NOMO-1 treated with dmso at 0.1 percent for 144 hours (cell line): Measurements from ENCODE around the gene TMEM25.
A peak's percentile ranks its signal among the peaks of the same experiment; 100 is the strongest.
"Not testable (repeated sequence)": the region's sequence is repeated elsewhere in the genome, so short reads cannot be mapped to it uniquely, and the experiment has no call there.

Experiments used
- DNase-seq: peaks from one replicate; lab custom pipeline; 2025; ENCODE audit not compliant: unreplicated experiment; lab: John Stamatoyannopoulos, UW

Gene TMEM25

DNA sequence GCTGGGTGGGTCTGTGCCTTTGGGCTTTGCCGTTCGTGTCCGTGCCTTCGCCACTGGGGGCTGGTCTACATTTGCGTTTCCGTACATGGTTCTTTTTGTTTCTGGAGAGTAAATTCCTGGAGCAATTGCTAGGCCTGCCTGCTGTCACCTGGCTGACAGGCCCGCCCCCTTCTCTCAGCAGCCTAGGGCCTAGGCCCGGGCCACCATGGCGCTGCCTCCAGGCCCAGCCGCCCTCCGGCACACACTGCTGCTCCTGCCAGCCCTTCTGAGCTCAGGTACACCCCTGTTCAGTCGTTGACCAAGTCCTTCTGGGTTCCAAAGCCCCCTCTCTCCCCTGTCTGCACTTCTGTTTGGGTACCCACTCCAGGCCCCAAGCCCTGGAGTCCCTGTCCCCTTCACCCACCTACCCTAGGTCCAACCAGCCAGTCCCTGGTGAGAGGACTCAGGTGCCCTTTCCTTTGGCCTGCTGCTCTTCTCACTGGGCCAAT is 649 bp downstream of the TMEM25 start:
- no peak for DNase-seq

DNA sequence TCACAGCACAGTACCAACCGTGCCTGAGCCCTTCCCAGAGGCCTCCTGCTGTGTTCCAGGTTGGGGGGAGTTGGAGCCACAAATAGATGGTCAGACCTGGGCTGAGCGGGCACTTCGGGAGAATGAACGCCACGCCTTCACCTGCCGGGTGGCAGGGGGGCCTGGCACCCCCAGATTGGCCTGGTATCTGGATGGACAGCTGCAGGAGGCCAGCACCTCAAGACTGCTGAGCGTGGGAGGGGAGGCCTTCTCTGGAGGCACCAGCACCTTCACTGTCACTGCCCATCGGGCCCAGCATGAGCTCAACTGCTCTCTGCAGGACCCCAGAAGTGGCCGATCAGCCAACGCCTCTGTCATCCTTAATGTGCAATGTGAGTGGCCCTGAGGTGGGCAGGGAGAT is 1.1 kb downstream of the TMEM25 start:
- no peak for DNase-seq

DNA sequence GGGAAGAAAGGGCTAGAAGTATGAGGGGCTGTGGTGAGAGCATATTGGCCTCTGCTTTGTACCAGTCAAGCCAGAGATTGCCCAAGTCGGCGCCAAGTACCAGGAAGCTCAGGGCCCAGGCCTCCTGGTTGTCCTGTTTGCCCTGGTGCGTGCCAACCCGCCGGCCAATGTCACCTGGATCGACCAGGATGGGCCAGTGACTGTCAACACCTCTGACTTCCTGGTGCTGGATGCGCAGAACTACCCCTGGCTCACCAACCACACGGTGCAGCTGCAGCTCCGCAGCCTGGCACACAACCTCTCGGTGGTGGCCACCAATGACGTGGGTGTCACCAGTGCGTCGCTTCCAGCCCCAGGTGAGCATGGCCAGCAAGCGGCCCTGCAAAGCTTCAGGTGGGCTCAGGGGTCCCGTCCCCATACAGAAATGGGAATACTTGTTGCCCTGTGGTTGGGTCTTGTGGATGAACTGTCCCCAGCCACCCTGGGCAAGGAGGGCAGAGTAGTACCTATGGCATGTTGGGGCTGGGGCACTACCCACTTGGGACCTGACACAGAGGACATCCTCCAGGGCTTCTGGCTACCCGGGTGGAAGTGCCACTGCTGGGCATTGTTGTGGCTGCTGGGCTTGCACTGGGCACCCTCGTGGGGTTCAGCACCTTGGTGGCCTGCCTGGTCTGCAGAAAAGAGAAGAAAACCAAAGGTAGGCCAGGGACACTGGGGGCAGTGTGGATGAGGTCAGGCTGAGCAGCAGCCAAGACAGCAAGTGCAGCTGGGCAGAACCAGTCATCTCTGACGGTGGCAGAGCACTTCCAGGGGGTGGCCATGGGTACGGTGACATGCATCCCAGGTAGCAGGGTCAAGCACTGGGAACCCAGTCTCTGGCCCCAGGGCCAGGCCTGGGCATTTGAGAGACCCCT is 2.1 kb downstream of the TMEM25 start:
- no peak for DNase-seq

GRCh38 chr11:118533769-118534729 is 3.1 kb downstream of the TMEM25 start:
- no peak for DNase-seq

DNA sequence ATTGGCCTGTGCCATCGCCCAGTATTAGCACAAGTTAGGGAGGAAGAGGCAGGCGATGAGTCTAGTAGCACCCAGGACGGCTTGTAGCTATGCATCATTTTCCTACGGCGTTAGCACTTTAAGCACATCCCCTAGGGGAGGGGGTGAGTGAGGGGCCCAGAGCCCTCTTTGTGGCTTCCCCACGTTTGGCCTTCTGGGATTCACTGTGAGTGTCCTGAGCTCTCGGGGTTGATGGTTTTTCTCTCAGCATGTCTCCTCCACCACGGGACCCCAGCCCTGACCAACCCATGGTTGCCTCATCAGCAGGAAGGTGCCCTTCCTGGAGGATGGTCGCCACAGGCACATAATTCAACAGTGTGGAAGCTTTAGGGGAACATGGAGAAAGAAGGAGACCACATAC is 4.3 kb downstream of the TMEM25 start:
- DNase-seq: no peak

GRCh38 chr11:118536726-118537125 is 5.7 kb downstream of the TMEM25 start:
- no peak for DNase-seq

- no peak for DNase-seq
These were observed 6.5 kb downstream of the TMEM25 start for GRCh38 chr11:118537409-118537980.

DNA sequence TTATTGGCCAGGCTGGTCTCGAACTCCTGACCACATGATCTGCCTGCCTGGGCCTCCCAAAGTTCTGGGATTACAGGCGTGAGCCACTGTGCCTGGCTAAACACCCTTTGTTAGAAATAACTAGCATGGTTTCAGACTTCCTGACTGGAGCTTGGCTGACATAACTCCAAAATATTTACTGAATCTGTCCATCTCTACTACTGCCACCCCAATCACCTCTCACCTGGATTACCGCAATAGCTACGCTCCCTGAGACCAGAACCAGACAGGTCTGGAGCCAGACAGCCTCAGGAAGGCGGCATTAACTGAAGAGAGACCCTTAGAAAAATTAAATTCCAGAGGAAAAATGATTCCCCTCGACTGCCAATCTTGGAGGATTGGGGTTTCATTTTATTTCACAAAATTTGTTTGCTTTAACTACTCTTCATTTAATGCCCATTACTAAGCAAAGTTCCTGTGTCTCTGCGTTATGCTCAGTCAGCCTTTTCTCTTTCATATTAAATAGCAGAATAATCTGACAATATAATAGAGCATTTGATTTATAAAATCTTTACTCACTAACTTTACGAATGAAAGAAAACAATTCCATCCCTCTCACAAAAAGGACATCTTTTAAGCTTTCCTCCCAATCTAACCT is 13.1 kb downstream of the TMEM25 start:
- no peak for DNase-seq

- no peak for DNase-seq
These were observed 13.6 kb downstream of the TMEM25 start for GRCh38 chr11:118544647-118545010.

DNA sequence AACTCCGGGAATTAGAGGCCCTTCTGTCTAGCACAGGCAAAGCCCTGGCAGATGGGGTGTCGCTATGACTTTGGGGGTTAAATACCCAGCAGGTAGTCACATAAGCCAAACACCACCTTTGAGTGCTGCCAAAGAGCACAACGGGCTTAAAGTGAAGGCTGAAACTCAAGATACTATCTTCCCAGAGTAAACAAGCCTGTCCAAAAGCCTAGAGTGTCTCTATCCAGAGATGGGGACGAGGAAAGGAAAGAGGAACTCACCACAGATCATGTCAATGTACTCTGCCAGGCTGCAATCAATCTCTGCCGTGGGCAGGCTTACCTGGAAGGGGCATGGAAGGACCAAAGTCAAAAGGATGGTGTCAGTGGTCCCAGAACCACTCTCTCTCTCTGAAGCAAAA is 14.5 kb downstream of the TMEM25 start:
- no peak for DNase-seq

GRCh38 chr11:118547132-118547531 is 16.1 kb downstream of the TMEM25 start:
- DNase-seq: no peak

DNA sequence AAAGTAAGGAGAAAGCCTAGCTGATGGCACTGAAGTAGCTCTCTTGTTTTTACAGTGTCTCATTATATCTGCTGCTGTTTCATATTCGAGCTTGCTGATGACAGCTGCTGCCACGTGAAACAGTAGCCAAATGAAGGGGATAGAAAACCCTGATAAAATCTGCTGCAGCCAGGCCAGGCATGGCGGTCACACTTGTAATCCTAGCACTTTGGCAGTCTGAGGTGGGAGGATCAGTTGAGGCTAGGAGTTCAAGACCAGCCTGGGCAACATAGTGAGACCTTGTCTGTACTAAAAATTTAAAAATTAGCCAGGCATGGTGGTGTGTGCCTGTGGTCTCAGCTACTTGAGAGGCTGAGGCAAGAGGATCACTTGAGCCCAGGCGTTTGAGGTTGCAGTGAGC is 21.3 kb downstream of the TMEM25 start:
- DNase-seq: no peak

GRCh38 chr11:118560806-118561205 is 29.8 kb downstream of the TMEM25 start:
- no peak for DNase-seq

- no peak for DNase-seq
These were observed 34.1 kb downstream of the TMEM25 start for GRCh38 chr11:118565051-118565450.

DNA sequence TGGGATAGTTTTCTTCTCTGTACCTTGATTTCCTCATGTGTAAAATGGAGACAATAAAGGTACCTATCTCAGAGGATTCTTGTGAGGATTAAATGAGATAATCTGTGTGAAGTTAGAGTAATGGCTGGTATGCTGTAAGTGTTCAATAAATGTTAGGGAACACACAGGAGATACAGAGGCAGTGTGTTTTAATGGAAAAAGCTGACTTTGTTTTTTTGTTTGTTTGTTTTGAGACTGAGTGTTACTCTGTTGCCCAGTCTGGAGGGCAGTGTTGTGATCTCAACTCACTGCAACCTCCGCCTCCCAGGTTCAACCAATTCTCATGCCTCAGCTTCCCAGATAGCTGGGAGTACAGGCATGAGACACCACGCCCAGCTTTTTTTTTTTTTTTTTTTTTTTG is 38.7 kb downstream of the TMEM25 start:
- DNase-seq: no peak

DNA sequence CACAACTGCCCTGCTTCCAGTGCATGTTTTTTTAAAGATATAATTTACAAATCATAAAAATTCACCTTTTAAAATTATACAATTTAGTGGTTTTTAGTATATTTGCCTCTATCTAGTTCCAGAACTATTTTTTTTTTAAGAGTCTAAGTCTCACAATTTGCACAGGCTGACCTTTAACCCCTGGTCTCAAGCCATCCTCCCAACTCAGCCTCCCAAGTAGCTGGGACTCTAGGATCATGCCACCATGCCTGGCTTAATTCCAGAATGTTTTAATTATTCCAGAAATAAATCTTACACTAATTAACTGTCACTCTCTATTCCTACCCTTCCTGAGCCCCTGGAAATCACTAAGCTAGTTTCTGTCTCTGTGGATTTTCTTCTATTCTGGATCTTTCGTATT is 39.8 kb downstream of the TMEM25 start:
- no peak for DNase-seq

GRCh38 chr11:118571701-118572060 is 40.7 kb downstream of the TMEM25 start:
- not testable (repeated sequence) for DNase-seq

DNA sequence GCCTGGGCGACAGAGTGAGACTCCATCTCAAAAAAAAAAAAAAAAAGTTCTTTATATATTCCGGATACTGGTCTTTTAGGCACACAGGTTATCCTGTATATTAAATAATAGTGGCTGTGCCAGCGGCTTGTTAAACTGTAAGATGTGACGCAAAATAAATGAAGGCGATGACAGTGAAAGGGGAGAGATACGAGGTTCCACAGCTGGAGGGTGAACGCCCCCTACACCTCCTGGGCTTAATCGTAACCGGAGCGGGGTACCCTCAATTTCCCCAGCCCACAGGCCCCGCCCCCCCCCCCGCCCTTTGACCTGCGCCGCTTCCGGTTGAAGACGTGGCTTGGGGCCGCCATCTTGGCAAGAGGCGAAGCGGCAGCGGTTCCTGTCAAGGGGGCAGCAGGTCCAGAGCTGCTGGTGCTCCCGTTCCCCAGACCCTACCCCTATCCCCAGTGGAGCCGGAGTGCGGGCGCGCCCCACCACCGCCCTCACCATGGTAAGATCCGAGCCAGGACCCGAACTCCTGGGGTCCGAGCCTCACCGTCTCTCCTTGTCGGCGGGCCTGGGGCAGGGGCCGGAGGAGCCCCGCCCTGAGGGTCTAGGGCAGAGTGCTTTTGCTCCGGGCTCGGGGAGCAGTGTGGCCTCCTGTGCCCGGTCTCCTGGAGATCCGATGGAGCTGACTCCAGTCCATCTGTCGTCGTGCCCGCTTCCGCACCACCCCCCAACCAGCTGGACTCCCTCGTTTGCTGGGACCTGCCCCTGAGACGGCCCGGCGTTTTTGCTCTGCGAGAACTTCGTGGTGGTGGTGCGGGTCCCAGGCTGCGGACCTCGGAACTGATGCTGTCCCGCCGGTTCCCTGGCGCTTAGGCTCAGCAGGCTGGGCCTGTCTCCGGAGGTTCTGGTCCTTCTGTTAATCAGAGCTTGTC is 41.3 kb downstream of the TMEM25 start, which contains the start of gene ARCN1:
Gene ARCN1 (plus strand): TSS at position 349 of the 920 bp plus-strand sequence. CDS start 139 bp downstream, at position 488.
- peak; percentile 68 for DNase-seq

- peak; percentile 4 for DNase-seq
These were observed 42.1 kb downstream of the TMEM25 start for GRCh38 chr11:118572981-118573550.
